Femur (tissue), 1 donor: ENCODE results near the gene TNNC1.

ENCODE experiments used
- DNase-seq: peaks from one replicate; pipeline ENCODE4 v3.0.0-alpha.2; 2017

TNNC1 gene

GRCh38 chr3:52453496-52454249 lies at the start of gene TNNC1:
Gene TNNC1 (minus strand): TSS chr3:52454041. CDS start chr3:52454015, 26 bp downstream.
- peak; percentile 58 for DNase-seq

- no peak for DNase-seq
These were observed 49.0 kb upstream of the TNNC1 start for GRCh38 chr3:52502808-52503350.

- no peak for DNase-seq
These were observed 48.2 kb upstream of the TNNC1 start for GRCh38 chr3:52502001-52502400.

GRCh38 chr3:52501046-52501445 lies 47.2 kb upstream of the TNNC1 start:
- no peak for DNase-seq

DNA sequence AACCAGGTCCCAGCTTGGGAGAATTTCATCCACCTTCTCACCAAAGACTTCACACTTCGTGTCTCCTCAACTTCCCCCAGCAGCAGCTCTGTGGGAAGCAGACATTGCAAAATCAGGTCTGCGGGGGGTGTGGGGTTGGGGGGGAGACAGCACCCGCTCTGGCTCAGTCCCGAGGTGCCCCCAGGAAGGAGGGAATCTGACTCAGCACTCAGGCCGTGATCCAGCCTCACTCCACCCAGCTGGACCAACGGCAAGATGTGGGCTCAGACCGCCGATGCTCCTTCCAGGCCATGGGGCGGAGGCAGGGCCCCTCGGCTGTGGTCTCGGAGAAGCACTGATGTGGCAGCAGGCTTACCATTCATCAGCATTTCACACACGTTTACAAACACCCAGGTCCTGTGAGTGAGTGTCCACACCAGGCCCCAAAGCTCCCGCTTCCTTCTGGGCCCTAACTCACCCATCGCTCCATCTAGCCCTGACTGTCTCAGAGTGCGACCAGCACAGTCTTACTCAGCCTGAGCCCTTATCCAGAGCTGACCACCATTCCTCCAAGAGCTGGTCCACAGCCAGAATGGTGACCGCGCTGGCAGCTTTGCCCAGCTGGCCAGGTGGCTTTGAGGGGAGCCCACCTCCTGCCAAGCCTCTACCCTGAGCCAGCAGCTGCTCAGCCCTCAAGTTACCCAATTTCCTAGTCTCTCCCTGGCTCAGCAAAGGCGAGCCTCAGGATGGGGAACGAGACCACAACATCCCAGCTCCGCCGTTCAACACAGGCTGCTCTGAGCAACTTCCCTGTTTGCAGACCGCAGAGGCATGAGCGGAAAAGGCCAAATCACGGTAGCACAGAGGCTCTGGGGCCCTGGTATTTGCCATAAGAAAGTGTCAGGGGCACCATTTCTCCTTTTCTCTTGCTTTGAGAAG lies 44.6 kb upstream of the TNNC1 start:
- DNase-seq, result peak; percentile 70

- DNase-seq, result no peak
These were observed 42.1 kb upstream of the TNNC1 start for GRCh38 chr3:52495777-52496602.

DNA sequence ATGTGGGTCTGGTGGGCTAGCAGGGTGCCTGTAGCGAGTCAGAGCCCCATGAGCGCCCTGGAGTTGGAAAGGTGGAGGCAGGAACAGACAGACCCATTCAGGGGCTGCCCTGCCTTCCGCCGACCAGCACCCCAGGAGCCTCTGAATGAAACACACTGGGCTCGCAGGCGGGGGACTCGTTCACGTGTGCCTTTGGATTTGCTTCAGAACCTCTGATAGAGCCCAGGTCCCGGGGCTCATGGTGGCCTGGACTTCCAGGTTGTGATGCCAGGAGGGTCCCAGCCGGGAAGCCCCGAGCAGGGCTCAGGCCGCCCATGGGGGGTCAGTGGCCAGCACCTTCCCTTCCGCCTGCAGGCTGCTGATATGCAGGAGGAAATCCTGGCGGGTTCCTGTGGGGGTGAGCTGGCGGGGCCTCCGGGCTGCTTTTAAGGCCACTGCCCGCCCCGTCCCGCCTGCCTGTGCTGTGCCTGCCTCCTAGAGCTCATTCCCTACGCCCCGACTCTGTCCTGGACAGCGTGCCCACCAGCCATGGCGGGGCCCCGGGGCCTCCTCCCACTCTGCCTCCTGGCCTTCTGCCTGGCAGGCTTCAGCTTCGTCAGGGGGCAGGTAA lies 41.1 kb upstream of the TNNC1 start, which contains the start of gene STAB1:
STAB1 (plus strand) TSS at position 453 of the 610 bp plus-strand sequence; CDS start at position 529, 76 bp downstream.
- peak; percentile 64 for DNase-seq

DNA sequence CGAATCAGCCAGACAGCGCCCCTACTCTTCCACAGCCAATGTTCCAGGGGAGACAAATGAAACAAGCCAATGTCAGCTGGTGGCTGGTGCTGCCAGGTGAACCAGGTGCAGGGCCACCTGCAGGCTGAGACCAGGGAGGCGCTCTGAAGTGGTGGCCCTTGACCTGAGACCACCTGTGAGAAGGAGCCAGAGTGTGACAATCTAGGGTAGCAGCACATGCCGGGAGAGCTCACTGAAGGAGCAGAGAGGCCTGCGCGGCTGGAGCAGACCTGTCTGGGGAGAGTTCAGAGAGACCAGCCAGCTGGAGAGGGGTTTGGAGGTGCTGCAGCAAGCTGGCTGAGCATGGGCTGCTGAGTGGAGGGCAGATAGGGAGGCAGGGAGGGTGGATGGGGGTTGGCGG lies 40.6 kb upstream of the TNNC1 start:
- no peak for DNase-seq

- DNase-seq, result no peak
These were observed 39.6 kb upstream of the TNNC1 start for GRCh38 chr3:52493232-52494017.

DNA sequence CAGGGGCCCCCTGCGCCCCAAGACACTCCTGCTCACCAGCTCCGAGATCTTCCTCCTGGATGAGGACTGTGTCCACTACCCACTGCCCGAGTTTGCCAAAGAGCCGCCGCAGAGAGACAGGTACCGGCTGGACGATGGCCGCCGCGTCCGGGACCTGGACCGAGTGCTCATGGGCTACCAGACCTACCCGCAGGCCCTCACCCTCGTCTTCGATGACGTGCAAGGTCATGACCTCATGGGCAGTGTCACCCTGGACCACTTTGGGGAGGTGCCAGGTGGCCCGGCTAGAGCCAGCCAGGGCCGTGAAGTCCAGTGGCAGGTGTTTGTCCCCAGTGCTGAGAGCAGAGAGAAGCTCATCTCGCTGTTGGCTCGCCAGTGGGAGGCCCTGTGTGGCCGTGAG lies 38.2 kb upstream of the TNNC1 start:
- DNase-seq, result no peak

DNA sequence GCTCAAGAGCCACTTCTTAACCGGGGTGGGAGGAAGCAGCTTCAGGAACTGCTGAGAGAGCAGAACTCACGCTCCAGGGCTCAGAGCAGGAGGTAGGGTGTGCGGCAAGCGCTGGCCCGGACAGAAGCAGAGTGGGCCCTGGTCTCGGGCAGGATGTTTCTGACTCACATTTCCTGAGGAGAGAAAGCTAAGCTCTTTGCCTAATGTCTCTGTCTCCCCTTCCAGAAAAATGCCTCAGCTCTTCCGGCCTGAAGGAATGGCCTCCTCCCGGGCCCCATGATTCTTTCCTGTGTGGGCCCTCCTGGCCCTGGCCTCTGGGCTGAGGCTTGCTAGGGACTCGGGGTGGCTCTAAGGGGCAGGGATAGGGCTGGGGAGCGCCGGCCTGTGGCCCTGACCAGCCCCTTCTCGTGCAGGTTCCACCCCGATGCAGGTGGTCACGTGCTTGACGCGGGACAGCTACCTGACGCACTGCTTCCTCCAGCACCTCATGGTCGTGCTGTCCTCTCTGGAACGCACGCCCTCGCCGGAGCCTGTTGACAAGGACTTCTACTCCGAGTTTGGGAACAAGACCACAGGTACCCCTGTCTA lies 37.2 kb upstream of the TNNC1 start:
- DNase-seq, result no peak

- no peak for DNase-seq
These were observed 36.4 kb upstream of the TNNC1 start for GRCh38 chr3:52490035-52490938.

GRCh38 chr3:52489453-52489852 lies 35.6 kb upstream of the TNNC1 start:
- DNase-seq, result no peak

- no peak for DNase-seq
These were observed 34.9 kb upstream of the TNNC1 start for GRCh38 chr3:52488746-52489145.

GRCh38 chr3:52487788-52488691 lies 34.2 kb upstream of the TNNC1 start:
- DNase-seq, result no peak

DNA sequence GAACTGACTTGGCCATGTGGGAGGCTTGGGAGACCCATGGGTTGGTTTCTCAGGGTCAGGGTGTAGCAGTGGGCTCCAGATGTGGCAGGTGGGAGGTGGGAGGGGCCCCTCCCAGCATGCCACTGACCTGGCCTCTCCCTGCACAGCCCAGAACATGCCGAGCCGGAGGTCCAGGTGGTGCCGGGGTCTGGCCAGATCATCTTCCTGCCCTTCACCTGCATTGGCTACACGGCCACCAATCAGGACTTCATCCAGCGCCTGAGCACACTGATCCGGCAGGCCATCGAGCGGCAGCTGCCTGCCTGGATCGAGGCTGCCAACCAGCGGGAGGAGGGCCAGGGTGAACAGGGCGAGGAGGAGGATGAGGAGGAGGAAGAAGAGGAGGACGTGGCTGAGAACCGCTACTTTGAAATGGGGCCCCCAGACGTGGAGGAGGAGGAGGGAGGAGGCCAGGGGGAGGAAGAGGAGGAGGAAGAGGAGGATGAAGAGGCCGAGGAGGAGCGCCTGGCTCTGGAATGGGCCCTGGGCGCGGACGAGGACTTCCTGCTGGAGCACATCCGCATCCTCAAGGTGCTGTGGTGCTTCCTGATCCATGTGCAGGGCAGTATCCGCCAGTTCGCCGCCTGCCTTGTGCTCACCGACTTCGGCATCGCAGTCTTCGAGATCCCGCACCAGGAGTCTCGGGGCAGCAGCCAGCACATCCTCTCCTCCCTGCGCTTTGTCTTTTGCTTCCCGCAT lies 33.4 kb upstream of the TNNC1 start:
- no peak for DNase-seq

DNA sequence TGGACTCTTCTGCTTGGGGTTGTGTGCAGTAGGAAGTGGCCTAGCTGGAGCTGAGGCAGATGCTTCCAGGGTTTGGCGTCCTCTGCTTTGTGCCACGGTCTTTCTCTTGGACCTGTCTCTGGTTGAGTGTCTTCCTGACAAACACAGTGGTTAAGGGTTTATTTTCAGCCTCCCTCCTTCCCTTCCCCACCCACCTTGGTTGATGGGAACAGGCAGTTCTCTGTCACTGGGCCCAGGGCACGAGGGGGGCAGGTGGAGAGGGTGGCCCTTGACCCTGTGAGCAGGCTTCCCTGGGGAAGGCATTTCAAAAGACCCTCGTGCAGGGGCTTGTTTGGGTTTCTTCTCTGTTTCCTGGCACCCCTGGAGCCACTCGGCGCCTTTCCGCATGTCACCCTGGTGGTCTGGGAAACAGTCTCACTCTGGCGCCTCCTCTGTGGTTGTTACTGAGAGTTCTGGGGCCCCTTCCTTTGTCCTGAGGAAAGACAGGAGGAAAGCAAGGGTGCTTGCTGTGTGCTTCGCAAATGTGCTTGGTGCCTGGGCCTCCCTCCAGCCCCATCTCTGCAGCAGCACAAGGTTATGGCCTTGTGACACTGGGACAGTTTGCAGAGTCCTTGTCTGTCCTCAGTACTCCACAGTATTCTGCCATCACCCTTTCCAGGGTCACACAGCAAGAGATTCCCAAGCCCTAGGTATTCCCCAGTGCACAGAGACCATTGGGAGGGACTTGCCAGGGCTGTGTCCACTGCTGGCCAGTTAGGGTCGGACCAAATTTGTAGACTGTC lies 31.0 kb upstream of the TNNC1 start:
- no peak for DNase-seq
